ENCODE measurements around the gene OLFM4.

OLFM4 gene

DNA sequence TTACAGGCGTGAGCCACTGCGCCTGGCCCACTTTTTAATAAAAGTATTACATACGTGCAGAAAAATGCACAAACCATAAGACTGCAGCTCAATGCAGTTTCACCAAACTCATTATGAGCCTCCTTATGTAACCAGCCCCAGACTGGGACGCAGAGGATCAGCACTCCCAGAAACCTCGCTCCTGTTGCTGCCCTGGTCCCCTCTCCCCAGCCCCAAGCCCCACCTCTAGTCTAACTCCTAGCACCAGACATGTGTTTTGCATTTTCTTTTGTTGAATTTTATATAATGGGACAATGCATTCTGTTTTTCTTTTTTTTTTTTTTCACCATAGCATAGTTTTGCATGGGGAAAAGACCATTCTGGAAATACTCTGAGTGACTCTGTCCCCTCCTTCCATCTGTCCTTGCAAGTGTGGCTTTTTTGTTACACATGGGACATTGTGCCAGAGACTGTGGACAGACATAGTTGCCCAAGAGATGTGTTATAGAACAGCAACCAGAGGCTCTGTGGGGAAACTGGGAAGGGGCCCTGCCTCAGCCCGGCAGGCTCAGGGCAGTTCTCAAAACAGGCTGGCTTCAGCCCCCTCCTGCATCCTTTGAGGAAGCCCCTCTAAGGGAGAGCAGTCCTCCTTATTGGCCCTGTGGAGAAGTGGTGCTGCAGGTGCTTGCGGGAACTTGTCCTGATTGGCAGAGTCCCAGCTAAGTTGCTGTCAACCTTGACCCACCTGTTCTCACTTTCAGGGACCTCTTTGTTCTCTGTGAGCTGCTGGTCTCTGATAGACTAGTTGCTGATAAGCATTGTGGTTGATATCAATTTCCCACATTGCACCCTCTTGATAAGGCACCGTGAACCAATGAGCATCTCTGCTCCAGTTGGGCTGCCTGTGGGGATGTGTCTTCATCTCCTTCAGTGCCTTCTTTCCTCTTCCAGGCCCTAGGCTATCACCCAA lies 13.8 kb upstream of the OLFM4 start:
- no peak for DNase-seq (ENCODE audit: low read depth)

DNA sequence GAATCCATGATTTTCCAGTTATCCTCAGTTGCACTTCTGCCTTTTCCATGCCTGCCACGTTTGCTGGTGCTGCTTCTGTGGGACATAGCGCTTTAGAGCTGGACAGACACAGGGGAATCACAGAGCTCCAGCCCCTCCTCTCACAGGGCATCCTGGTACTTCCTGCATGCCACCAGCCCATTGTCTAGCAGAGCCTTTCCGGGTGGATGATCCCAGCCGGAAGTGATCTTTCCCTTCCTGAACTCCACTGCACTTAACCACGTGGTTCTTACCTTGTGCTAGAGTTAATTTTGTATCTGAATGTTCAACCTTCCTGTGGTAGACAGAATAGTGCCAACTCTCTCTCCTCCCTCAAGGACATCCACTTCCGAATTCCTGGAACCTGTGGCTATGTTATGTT lies 12.6 kb upstream of the OLFM4 start:
- DNase-seq (ENCODE audit: low read depth): no peak

- DNase-seq (ENCODE audit: low read depth): no peak
Observed at GRCh38 chr13:53017433-53017970, 11.1 kb upstream of the OLFM4 start.

DNA sequence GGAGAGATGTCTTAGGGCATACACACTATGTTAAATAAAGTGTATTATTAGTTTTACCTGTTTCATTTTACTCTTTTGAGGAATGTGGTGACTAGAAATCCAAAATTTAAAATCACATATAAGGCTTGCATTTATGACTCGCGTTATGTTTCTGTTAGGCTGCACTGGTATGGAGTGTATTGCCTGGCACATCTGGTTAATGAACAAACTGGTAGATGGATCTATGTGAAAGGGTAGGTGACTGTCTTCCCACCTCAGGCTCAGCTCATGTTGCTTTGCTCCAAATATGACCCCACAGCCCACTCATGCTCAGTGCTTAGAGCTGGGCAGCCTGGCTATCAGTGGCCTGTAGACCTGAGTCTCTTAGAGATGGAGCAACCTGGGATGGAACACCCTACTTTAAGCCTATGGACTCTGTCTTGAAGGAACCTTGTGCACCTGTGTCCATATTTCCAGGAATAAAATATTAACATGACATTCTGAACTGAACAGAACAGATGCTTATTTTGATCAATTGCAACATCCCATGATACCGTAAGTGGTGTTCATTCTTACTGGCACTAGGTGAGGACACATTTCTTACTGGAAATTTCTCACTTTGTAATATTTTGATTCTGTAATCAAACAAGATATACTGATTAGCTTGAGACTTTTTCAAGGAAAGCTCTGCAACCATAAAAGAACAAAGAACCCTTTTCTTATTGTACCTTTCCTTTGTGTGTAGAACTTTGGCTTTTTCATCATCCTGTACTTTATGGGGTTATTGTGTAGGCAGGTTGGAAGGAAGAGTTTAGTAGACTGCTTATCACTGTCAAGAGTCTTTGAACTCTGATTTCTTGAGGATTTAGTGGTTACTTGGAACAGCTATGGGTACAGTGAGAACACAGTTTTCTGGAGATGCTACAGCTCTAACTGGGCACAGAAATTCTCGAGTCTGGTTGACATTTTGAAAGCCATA lies 9.6 kb upstream of the OLFM4 start:
- DNase-seq (ENCODE audit: low read depth): no peak

GRCh38 chr13:53020764-53021335 lies 7.8 kb upstream of the OLFM4 start:
- no peak for DNase-seq (ENCODE audit: low read depth)

- no peak for DNase-seq (ENCODE audit: low read depth)
Observed at GRCh38 chr13:53023246-53023645, 5.4 kb upstream of the OLFM4 start.

DNA sequence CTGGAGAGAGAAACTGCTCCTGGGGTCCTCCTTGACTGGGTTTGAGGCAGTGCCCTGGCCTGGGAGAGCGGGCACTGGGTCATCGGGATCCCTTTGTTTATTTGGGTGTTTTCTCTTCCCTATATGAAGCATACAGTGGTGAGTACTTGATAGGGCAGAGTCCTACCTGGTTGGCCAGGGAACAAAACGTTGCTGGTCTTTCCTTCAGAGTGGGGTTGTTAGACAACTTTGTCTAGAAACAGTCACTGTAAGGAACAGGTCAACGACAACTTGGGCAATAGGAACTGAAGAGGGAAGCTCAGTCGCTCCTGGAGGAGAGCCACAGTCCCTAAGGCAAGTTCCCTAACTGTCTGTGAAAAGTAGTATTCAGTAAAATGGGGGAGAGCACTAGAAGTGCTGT lies 550 bp upstream of the OLFM4 start:
- DNase-seq (ENCODE audit: low read depth): no peak

DNA sequence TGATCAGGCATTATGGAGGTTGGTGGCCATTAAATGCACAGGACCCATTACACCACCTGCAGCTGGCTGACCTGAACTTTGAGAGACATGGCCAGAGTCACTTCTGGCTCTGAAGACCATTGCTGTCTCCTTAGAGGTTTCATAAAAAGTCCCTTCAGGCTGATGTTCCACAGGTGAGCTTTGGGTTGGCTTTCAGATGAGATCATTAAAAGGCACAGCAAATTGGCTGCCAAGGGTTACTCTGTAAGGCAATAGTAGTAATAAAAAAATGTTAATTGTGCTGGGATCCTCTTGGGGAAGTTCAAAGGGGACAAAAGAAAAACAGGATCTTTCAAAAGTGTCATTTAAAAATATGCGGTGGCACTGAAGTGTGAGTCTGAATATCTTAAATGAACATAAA lies 4.2 kb downstream of the OLFM4 start:
- DNase-seq (ENCODE audit: low read depth): no peak

DNA sequence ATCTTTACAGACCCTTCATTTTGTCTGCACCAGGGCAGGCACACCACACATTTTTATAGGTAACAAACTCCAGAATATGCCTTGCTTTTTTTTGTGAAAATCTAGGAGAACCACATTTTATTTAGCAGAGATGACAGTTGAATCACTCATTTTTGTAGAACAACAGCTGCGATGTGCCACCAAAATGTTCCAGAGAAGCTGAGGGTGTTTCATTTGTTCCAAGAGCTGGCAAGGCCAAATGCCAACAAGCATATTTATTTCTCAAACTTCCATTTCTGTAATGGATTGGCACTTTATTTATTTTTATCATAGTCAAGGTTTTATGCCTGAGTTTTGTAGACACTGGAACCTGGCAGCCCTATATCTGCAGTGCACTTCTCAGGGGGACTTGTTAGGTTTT lies 10.4 kb downstream of the OLFM4 start:
- DNase-seq (ENCODE audit: low read depth): no peak

DNA sequence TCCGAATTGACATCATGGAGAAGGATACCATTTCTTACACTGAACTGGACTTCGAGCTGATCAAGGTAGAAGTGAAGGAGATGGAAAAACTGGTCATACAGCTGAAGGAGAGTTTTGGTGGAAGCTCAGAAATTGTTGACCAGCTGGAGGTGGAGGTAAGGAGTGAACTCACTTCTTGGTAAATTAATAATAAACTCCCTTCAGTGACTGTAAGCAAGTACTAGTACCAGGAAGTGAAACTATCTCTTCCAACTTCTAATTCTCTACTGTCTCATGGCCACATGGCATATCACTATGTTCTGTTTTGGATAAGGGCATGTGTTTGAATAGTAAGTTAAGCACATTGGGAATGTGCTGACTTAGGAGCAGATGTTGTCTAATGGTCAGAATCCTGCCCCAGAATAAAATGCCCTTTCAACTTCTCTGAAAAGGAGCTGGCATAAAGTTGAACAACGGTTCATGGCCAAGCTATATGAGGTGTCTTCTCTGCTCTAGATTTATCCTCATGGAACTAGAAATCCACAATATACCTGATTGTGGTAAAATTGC lies 13.4 kb downstream of the OLFM4 start:
- no peak for DNase-seq (ENCODE audit: low read depth)

DNA sequence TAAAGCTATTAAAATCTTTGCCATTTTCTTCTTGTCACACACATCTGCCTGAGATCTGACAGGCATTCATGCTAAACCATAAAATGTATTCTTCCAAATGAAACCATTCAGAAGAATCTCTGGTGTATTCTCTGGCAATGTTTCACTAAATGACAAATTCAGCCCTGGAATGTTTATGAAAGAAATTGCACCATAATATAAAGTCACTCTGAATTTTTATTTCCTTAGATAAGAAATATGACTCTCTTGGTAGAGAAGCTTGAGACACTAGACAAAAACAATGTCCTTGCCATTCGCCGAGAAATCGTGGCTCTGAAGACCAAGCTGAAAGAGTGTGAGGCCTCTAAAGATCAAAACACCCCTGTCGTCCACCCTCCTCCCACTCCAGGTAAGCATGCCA lies 14.3 kb downstream of the OLFM4 start:
- DNase-seq (ENCODE audit: low read depth): no peak

GRCh38 chr13:53043398-53043797 lies 14.8 kb downstream of the OLFM4 start:
- DNase-seq (ENCODE audit: low read depth): no peak

DNA sequence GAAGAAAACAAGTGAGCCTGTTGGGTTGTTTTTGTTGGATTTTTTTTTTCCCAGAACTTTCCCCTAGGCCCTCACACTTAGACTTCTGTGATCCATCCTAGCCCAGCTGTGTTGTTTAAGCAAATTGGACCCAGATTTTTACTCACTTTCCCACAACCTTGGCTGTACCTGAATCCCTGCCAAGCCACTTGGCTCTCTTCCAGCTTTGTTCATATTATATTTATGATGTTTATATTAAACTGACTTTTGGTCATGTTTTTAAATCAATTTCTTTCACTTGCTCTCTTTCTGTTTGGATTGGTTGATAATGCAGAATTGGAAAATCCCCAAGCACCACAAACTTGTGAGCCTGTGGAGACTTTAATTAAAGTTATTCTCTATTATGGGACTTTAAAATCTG lies 16.6 kb downstream of the OLFM4 start:
- DNase-seq (ENCODE audit: low read depth): no peak

DNA sequence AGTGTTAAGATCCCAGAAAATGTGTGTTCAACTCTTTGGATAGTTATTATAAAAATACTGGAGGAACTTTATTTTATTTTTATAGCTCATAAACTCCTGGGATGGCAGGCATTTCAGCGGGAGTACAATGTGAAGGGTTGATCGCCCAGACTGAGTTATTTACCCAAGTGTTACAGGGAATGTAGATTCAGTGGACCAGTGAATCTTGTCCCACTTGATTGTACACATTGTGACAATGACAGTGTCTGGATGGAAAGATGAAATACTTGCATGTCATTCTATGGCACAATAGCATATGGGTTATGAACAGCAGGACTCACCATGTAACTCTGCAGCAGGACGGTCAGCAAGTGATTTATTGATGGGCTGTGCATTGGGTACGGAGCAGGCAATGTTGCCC lies 20.3 kb downstream of the OLFM4 start:
- DNase-seq (ENCODE audit: low read depth): no peak

DNA sequence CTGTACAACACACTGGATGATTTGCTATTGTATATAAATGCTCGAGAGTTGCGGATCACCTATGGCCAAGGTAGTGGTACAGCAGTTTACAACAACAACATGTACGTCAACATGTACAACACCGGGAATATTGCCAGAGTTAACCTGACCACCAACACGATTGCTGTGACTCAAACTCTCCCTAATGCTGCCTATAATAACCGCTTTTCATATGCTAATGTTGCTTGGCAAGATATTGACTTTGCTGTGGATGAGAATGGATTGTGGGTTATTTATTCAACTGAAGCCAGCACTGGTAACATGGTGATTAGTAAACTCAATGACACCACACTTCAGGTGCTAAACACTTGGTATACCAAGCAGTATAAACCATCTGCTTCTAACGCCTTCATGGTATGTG lies 21.5 kb downstream of the OLFM4 start:
- DNase-seq (ENCODE audit: low read depth): no peak

DNA sequence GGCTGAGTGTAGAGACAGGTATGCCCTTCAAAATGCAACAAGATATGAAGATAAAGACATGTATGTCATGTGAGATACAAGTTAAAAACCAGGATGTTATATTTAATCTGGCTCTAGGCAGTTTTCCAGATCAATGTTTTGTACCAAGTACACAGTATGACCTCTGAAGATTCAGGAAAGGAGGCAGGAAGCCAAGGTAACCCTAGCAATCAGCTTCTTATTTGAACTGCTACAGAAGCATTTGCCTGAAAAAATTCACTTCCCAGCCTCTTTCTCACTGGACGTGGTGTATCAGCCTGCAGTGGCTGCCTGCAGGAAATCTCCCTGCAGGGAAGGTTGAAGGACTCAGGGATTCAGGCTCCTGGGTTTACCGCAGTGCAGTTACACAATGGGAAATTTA lies 24.1 kb downstream of the OLFM4 start:
- no peak for DNase-seq (ENCODE audit: low read depth)

GRCh38 chr13:53054569-53054968 lies 26.0 kb downstream of the OLFM4 start:
- no peak for DNase-seq (ENCODE audit: low read depth)

DNA sequence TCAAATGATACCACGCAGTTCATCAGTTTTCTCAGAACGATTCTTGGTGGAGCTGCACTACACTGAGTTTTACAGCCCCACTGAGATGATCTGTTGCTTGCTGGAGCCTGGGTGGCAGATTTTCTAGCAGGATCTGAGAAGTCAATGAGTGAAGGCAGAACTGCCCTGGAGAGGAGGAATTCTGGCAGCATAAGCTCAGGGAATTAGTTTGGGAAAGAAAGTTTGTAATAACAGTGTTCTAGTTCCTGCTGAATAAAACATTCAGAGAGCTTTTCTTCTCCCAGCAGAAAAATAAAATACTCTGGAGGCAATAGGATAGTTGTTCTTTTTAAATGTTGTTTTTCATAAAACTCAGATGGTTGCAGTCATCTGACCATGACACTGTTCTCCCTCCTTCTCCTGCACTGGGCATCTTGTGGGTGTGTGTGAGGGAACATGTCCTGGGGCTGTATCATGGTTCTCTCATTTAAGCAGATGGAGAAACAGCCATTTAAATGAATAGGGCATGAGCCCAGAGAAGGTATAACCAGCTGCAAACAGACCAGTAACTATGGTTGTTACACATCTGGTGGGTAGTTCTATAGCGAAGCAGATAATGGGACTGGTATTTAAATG lies 29.6 kb downstream of the OLFM4 start:
- DNase-seq (ENCODE audit: low read depth): no peak

GRCh38 chr13:53060840-53061490 lies 32.4 kb downstream of the OLFM4 start:
- DNase-seq (ENCODE audit: low read depth): no peak

- DNase-seq (ENCODE audit: low read depth): no peak
Observed at GRCh38 chr13:53064731-53065130, 36.1 kb downstream of the OLFM4 start.

DNA sequence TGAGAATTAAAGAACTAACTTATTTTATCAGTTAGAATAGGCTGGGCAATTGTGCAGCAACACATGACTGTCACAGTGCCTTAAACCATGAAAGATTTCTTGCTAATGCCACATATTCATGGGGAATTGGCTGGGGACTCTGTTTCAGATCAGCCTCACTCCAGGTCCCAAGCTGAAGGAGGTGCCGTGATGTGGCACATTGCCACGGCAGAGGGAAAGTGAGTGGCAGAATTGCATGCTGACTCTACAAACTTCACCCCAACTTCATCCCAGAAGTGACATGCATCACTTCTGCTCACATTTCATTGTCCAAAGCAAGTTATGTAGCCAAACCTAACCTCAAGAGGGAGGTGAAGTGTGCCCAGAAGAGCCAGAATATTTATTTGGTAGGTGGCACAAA lies 37.8 kb downstream of the OLFM4 start:
- DNase-seq (ENCODE audit: low read depth): no peak
